Islet precursor cell (in vitro differentiated cells): ENCODE measurements around the gene ZCCHC9.

Experiments used
- DNase-seq: peaks from one replicate; pipeline ENCODE4 v3.0.0-alpha.2; 2018

ZCCHC9 gene

GRCh38 chr5:81359881-81360280 lies 58.5 kb downstream of the ZCCHC9 start:
- no peak for DNase-seq

- no peak for DNase-seq
Measured at GRCh38 chr5:81360640-81361039, 59.3 kb downstream of the ZCCHC9 start.

DNA sequence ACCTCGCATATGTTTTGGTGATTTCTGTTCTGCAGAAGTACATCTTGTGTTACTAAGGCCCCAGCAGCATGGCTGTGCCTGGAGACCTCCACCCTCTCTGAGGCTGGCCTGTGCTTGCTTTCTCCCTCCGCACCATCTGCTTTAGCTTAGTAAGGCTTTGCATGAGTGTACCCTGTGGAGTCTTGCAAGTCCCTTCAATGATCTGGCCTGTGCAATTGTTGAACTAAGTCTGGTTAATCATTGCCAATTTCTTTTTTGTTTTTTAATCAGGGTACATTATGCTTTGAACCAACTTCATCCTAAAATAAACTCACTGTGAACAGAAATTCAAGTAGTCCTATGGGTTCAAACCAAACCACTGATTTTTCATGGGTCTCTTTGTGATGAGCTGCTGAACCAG lies 60.2 kb downstream of the ZCCHC9 start:
- DNase-seq = no peak
